GM12872 (cell line): ENCODE results near the gene APOL1.

Experiments used
- TF ChIP-seq, protein P1 (sequence below): IDR thresholded peaks from 3 replicates; pipeline ENCODE4 v1.5.1; 2011; ENCODE audit warnings: low read depth, mild to moderate bottlenecking, low read length, moderate library complexity; ENCODE audit not compliant: insufficient read depth

APOL1 gene

DNA sequence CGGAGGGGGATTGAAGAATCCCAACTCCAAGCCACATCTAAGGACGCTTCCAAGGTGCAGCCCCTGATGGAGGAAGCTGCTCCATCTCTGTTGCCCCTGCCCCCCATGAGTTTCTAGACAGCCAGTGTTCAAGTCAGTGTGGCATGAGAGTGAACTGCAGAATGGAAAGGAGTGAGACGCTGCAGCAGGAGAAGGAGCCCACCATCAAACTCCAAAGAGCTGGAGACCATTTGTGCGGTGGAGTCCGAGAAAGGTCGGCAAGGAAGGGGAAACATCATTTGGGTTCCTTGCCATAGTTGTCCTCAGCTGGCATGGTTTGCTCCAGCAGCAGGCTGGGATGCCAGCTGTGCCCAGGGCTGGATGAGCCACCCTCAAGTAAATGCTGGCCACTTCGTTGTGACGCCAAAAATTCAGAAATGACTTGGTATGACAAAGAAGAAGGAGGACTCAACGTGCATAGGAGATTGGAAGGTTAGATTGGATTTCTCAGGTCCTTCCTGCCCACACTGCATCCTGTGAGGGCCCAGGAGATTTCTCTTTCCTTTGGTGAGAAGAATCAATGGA is 30.0 kb upstream of the APOL1 start:
- TF ChIP-seq, protein P1, sequence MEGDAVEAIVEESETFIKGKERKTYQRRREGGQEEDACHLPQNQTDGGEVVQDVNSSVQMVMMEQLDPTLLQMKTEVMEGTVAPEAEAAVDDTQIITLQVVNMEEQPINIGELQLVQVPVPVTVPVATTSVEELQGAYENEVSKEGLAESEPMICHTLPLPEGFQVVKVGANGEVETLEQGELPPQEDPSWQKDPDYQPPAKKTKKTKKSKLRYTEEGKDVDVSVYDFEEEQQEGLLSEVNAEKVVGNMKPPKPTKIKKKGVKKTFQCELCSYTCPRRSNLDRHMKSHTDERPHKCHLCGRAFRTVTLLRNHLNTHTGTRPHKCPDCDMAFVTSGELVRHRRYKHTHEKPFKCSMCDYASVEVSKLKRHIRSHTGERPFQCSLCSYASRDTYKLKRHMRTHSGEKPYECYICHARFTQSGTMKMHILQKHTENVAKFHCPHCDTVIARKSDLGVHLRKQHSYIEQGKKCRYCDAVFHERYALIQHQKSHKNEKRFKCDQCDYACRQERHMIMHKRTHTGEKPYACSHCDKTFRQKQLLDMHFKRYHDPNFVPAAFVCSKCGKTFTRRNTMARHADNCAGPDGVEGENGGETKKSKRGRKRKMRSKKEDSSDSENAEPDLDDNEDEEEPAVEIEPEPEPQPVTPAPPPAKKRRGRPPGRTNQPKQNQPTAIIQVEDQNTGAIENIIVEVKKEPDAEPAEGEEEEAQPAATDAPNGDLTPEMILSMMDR: no peak

DNA sequence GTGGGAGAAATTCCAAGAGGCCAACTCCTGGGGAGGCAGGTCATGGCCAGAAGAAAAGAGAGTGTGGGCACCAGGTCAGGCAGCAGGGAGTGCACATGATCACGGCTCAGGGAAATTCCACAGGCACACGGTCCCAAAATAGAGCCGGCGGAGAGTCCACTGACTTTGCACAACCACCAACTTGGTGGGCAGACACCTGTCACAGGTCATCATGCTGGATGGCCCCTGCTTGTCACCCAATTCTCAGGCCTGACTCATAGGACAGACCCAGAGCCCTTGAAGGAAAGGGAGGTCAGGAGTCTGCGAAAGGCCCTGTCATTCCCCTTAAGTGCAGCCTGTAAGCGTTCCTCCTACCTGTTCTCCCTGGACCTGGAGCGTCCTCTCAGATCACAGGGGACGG is 29.4 kb upstream of the APOL1 start:
- TF ChIP-seq, protein P1: no peak

DNA sequence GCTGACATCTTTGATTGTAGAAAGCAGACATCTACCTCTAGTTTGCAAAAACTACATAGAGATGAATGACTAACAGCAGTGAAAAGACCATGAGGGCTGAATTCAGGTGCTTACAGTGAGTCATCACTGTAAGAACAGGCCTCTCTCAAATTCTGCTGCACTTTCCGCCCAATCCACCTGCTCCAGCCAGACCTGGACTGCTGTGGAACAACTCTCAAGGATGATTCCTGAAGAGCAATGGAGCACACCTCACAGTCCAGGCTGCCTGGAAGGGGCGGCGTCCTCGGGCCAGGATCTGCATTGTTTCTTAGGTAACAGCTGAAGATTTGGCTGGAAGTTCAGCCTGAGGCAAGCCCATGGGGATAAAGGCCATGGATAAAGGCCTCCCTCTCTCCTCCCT is 28.7 kb upstream of the APOL1 start:
- TF ChIP-seq, protein P1: no peak

DNA sequence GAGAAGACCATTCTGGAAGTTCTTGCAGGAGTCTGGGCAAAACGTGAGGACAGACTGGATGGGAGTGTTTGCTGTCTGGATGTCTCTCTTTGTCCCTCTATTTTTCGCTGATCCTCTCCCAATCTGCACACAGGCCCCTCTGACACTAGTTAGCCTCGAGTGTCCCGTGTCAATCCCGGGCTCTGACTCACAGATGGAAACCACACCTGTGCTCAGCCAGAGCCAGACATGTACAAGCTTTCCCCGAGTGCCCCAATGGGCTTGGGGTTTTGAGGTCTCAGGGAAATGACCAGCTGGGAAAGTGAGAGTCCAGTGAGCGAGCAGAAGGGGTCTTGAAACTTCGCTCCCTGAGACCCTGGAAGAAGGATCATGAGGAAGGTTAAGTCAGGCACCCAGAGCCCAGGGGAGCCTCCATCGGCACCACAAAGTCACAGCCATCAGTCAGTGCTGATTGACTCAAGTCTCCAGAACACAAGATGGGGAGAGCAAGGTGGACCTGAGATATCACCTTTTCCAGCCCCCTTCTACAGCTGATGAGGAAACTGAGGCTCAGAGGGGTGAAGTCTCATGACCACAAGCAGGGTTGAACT is 27.5 kb upstream of the APOL1 start:
- TF ChIP-seq, protein P1: no peak

DNA sequence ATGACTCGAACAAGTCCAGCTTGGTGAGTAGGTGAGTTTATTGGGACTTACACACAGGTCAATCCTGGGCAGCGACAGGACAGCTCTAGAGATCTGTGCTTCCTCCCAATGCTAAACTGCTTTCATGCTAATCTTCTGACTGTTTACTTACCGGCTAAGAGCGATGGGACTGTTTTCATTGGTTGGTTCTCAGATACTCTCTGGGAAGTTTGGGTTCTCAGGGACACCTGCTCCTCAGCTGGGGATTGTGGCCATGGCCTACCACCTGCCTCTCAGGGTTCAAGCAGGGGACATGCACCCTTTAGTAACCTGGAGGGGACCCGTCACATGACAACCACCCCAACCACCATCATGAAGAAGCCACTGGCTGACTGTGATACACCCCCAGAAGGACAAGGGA is 26.7 kb upstream of the APOL1 start:
- TF ChIP-seq, protein P1: no peak

DNA sequence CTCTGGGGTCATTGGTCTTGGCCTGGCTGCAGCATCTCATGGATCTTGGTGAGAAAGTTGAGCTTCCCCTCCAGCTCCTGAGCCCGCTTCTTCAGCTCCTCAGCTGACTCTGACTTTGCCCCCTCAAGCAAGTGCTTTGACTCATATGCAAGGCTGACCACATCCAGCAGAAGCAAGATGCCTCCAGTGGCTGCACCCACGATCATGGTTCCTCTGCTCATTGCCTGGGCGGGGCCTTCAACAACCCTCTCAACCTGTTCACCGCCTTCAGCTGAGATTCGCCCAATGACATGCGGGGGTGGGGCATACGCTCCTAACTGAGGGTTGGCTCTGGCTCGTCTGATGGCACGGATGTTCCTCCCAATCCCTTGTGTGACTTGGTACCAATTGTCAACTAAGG is 25.5 kb upstream of the APOL1 start:
- TF ChIP-seq, protein P1: no peak

DNA sequence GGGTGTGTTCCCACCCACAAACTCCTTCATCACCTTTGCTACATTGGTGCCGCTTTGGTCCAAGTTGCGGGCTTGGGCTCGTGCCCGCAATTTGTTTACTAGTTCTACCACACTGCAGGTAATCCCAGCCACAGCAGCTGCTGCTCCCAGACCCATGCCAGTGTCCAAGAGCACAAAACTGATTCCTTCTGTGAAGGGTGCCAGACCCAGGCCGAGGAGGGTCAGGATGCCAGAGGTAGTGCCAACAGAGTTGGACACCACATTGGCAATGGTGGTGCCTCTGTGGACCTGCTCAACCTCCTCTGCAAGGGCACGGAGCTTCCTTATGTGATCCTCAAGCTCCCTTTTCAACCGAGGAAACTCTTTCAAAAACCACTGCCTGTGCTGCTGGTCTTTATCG is 25.1 kb upstream of the APOL1 start:
- TF ChIP-seq, protein P1: no peak
